Urinary bladder (tissue), 4 donors: ENCODE data around the gene WSCD2. TPM values are rescaled to one million over a fixed set of nuclear protein-coding genes. Genes with fewer than 3 reads are reported as not detected.

ENCODE experiments used
- DNase-seq: peaks from one replicate; pipeline ENCODE4 v3.0.0-alpha.2; 2015; ENCODE audit errors: extremely low spot score
- H3K27ac ChIP-seq: one replicate; pipeline ENCODE4 v1.5.1; 2013; ENCODE audit warnings: low read depth, mild to moderate bottlenecking, moderate library complexity
- H3K36me3 ChIP-seq: one replicate; pipeline ENCODE4 v1.6.1; 2013; ENCODE audit warnings: mild to moderate bottlenecking, moderate library complexity; ENCODE audit not compliant: insufficient read depth
- H3K4me1 ChIP-seq: one replicate; pipeline ENCODE4 v1.6.1; 2013; ENCODE audit warnings: mild to moderate bottlenecking, moderate library complexity; ENCODE audit not compliant: insufficient read depth
- H3K4me3 ChIP-seq: one replicate; pipeline ENCODE4 v1.5.1; 2013; ENCODE audit warnings: low read depth, low read length
- WGBS: extraction: QIAGEN DNeasy Blood & Tissue Kit; methylation state at CpG from one replicate; pipeline ENCODE4 v1.1.7; 2013; 5-methylcytosine and 5-hydroxymethylcytosine counted together
- polyA plus RNA-seq: library from polyadenylated mRNA; stranded (reverse); fragments of 200-250 nt; gene quantifications from one replicate; pipeline ENCODE4 v1.2.3, GENCODE V29; 2013
- total RNA-seq: library from RNA; depleted of rRNA; stranded (reverse); fragments of >200 nt; gene quantifications from one replicate; pipeline ENCODE4 v1.2.3, GENCODE V29; 2014
- donor health status: healthy with polysubstance abuse.
- donor health status: healthy.

WSCD2 gene
- total and polyA plus RNA-seq, 2 donors, result 2.3 to 6.5 TPM

- no peak overlapping the region for H3K27ac ChIP-seq
- no peaks in the 10 kb centered on the region for H3K4me1 ChIP-seq
- no peaks in the 10 kb centered on the region for H3K36me3 ChIP-seq
- no peak overlapping the region for H3K4me3 ChIP-seq
- no peak for DNase-seq
- 32% methylated on average over 10 of the region's 10 CpGs for WGBS
These were observed 2.0 kb upstream of the WSCD2 start for GRCh38 chr12:108126990-108127501.

DNA sequence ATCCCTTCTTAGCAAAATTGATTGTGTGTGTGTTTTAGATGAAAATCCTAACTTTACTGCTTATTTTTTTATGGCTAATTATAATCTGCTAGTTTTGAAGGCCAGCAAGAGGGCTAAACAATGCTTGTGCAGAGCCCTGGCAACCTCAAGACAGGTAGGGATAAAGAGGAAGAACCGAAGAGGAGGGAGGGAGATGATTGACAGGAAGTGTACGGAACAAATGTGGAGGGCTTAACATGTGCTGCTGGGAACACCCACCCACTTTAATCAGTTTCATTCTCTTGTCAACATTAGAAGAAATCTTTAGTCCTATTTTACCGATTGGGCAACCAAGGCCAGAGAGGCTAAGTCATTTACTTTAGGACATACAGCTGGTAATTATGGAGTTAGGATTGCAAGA, 1.4 kb upstream of the WSCD2 start:
- no peak for DNase-seq
- WGBS, result 44% methylated on average over 3 of the region's 3 CpGs
- Histone ChIP-seq H3K4me1 (no peaks in the 10 kb centered on the region), H3K4me3 (no peak overlapping the region), H3K36me3 (no peaks in the 10 kb centered on the region), H3K27ac (no peak overlapping the region)

- H3K36me3 ChIP-seq, result no peaks in the 10 kb centered on the region
- no peaks in the 10 kb centered on the region for H3K4me1 ChIP-seq
- no peak for DNase-seq
- H3K27ac ChIP-seq, result no peak overlapping the region
- peak overlapping the region; percentile 27 for H3K4me3 ChIP-seq
- WGBS, result 72% methylated on average over 10 of the region's 10 CpGs
These were observed 669 bp upstream of the WSCD2 start for GRCh38 chr12:108128221-108129016.

- Histone ChIP-seq H3K4me3 (no peak overlapping the region), H3K36me3 (no peaks in the 10 kb centered on the region), H3K4me1 (no peaks in the 10 kb centered on the region), H3K27ac (no peak overlapping the region)
- no peak for DNase-seq
- 87% methylated on average over 3 of the region's 3 CpGs for WGBS
These were observed 1.9 kb downstream of the WSCD2 start for GRCh38 chr12:108131035-108131434.

DNA sequence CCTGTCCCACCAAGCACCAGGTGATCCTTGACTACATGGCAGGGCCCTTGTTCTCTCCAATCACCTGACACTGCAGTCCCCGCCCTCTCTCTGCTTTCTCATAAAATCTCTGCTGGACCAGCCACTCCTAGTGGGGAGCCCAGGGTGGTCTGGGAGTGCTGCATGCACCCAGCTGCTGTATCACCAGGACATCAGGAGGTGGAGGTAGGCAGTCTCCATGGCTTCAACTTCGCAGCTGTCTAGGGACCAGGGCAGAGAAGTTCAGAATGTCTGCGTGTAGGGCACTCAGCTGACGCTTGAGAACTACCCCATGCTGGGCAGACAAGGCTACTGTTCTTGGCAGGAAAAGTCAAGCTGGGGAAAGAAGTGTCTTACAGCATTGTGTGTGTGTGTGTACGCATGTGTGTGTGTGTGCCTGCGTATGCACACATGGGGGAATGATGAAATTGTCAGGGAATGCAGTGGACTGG, 2.6 kb downstream of the WSCD2 start:
- no peak for DNase-seq

DNA sequence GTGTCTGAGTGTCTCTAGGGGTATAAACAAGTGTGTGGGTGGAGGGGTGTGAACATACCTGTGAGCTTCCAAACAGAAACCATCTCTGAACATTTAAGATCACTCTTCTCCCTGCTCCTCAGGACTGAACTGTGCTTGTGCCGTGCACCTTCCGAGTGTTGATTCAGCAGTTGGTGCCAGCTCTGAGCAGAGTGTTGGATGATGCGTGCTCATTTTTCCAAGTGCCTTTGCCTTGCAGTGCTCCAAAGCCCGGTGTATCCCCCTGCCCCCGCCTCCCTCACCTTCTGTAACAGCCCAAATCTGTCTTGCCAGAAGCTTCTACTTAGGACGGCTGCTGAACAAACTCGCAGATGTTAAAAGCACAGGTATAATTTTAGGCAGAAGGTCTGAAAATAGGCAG, 4.4 kb downstream of the WSCD2 start:
- Histone ChIP-seq H3K4me1 (no peaks in the 10 kb centered on the region), H3K4me3 (no peak overlapping the region), H3K36me3 (no peaks in the 10 kb centered on the region), H3K27ac (no peak overlapping the region)
- DNase-seq, result no peak
- WGBS, result 45% methylated on average over 7 of the region's 7 CpGs

More for the DNA sequence above, 2.6 kb downstream of the WSCD2 start:
- no peak overlapping the region for H3K4me3 ChIP-seq
- no peaks in the 10 kb centered on the region for H3K36me3 ChIP-seq
- H3K4me1 ChIP-seq, result no peaks in the 10 kb centered on the region
- WGBS, result 62% methylated on average over 6 of the region's 6 CpGs
- H3K27ac ChIP-seq, result no peak overlapping the region

- no peak for DNase-seq
- H3K4me3 ChIP-seq, result no peak overlapping the region
- H3K4me1 ChIP-seq, result no peaks in the 10 kb centered on the region
- no peak overlapping the region for H3K27ac ChIP-seq
- WGBS, result 88% methylated on average over 5 of the region's 5 CpGs
- no peaks in the 10 kb centered on the region for H3K36me3 ChIP-seq
These were observed 5.7 kb downstream of the WSCD2 start for GRCh38 chr12:108134744-108135143.

DNA sequence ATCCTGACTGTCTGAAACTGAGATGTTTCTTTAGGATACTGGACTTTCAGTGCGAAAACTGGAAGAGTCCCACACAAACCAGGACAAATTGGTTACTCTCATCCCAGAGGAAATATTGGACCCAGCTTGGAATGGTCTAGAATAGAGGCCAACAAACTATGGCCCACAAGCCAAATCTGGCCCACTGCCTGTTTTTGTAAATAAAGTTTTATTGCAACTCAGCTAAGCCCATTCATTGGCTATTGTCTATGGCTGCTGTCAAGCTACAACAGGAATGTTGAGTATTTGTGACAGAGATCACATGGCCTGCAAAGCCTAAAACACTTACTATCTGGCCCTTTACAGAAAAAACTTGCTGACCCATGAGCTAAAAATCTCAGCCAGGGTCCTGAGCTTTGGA, 6.5 kb downstream of the WSCD2 start:
- 95% methylated on average over 1 of the region's 1 CpG for WGBS
- Histone ChIP-seq H3K27ac (no peak overlapping the region), H3K36me3 (no peaks in the 10 kb centered on the region), H3K4me3 (no peak overlapping the region), H3K4me1 (no peaks in the 10 kb centered on the region)
- DNase-seq, result no peak

DNA sequence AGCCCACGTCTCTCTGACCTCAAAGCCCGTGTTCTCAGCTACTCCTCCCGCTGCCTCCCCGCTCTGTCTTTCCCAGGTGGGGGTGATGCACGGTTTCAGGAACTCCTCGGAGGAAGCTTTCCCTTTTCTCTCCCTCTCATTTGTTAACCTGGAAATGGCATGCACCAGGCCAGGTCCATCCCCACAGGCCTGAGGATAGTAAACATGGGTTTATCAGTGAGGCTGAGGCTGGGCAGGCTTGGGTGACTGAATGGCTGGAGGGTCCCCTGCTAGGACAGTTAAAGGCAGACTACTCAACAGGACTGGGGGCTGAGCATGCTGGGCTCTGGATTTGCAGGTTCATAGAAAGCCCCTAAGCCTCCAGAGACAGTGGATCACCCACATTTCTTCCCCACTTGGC, 7.6 kb downstream of the WSCD2 start:
- Histone ChIP-seq H3K27ac (no peak overlapping the region), H3K36me3 (no peaks in the 10 kb centered on the region), H3K4me1 (no peaks in the 10 kb centered on the region), H3K4me3 (no peak overlapping the region)
- WGBS, result 68% methylated on average over 6 of the region's 6 CpGs
- DNase-seq, result no peak

DNA sequence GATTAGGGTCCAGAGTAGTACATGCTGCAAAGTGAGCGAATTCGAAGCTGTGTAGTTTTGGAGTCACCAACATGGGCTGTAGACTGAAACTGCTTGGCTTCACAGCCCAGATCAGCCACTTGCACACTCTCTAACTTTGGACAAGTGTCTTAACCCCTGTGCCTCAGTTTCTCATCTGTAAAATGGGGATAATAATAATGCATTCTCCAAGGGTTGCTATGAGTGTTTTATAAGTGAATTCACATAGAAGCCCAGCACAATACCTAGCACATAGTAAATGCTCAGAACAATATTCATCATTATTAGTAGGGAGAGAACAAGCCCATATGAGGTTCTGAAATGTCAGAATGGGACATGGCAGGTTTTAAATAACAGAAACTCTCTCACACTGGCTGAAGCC, 10.4 kb downstream of the WSCD2 start:
- H3K27ac ChIP-seq, result no peak overlapping the region
- H3K36me3 ChIP-seq, result no peaks in the 10 kb centered on the region
- 98% methylated on average over 2 of the region's 2 CpGs for WGBS
- H3K4me1 ChIP-seq, result no peaks in the 10 kb centered on the region
- no peak for DNase-seq
- no peak overlapping the region for H3K4me3 ChIP-seq

DNA sequence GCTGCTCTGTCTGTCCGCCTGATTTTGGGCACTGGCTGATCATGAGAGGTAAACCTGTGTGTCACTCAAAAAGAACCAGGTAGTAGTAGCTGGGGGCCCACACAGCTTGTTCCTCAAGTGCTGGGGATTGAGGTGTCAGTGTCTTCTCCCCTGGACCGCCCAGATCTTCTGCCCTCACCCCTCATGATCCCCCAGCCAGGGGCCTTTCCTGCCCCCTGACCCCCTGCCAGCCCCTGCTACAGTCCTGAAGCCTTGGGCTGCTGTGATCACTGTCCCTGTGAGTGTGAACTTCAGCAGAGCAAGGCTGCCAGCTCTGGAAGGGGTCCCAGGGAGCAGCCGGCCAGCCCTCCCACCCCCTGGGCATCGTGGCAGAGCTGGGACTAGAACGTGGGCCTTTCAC, 11.4 kb downstream of the WSCD2 start:
- no peak overlapping the region for H3K27ac ChIP-seq
- no peak for DNase-seq
- H3K4me1 ChIP-seq, result no peaks in the 10 kb centered on the region
- H3K36me3 ChIP-seq, result no peaks in the 10 kb centered on the region
- no peak overlapping the region for H3K4me3 ChIP-seq
- 69% methylated on average over 5 of the region's 5 CpGs for WGBS

DNA sequence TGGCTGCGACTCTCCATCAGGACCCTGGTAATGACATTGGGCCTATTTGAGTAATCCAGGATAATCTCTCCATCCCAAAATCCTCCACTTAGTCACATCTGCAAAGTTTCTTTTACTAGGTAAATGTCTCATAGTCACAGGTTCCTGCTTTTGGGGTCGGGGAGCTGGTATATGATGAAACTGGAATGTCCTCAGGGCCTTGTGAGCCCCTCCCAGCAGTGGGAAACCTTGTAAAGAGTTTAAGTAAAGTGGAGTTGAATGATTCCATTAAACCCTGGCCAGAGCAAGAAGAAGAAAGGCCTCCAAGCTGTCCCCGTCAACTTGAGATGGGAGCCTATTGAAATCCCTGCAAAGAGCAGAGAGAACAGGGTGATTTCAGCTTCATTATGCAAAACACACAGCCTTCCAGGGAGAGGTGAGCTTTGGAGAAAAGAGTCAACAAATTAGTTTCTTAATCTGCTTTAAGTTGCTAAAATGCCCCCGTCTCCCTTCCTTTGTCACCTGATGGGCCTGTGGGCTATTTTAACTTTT, 12.6 kb downstream of the WSCD2 start:
- no peak overlapping the region for H3K27ac ChIP-seq

GRCh38 chr12:108143144-108143543, 14.1 kb downstream of the WSCD2 start:
- Histone ChIP-seq H3K4me3 (no peak overlapping the region), H3K36me3 (no peaks in the 10 kb centered on the region), H3K4me1 (no peaks in the 10 kb centered on the region), H3K27ac (no peak overlapping the region)
- no peak for DNase-seq
- 68% methylated on average over 1 of the region's 1 CpG for WGBS

More for the DNA sequence above, 12.6 kb downstream of the WSCD2 start:
- Histone ChIP-seq H3K36me3 (no peaks in the 10 kb centered on the region), H3K4me1 (no peaks in the 10 kb centered on the region), H3K4me3 (no peak overlapping the region)
- DNase-seq, result no peak
- WGBS, result 57% methylated on average over 4 of the region's 4 CpGs

- no peak for DNase-seq
- Histone ChIP-seq H3K27ac (no peak overlapping the region), H3K4me1 (no peaks in the 10 kb centered on the region), H3K4me3 (no peak overlapping the region), H3K36me3 (no peaks in the 10 kb centered on the region)
- WGBS, result 71% methylated on average over 8 of the region's 8 CpGs
These were observed 15.0 kb downstream of the WSCD2 start for GRCh38 chr12:108144080-108144479.
